Measurements from ENCODE around the gene ZBTB42.

DNA sequence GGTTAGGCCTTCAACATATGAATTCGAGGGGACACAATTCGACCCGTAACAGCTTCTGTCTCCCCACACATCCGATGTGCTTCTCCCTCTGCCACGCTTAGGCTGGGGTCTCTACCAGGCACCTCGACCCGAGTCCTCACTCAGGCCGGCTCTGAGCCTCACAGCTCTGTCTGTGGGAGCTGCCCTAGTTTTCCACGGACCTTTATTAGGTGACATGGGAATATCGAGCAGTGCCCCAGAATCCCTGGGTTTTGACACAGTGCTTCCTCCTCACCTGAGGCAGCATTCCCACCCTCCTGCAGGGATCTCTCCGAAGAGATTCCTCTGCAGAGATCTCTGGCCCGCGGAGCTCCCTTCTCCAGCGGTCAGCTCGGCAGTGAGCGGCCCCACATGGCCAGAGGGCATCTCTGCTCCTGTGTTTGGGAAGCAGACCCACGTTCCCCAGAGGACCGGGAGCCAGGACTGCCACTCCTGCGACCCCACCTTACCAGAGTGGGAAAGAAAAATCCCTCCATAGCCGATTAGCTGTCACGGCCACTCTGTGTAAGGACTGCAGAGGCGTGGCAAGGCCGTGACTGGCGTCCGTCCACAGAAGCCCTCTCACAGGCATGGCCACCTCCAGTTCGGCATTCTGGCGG, 21.2 kb downstream of the ZBTB42 start:
- TF ChIP-seq, protein P1, sequence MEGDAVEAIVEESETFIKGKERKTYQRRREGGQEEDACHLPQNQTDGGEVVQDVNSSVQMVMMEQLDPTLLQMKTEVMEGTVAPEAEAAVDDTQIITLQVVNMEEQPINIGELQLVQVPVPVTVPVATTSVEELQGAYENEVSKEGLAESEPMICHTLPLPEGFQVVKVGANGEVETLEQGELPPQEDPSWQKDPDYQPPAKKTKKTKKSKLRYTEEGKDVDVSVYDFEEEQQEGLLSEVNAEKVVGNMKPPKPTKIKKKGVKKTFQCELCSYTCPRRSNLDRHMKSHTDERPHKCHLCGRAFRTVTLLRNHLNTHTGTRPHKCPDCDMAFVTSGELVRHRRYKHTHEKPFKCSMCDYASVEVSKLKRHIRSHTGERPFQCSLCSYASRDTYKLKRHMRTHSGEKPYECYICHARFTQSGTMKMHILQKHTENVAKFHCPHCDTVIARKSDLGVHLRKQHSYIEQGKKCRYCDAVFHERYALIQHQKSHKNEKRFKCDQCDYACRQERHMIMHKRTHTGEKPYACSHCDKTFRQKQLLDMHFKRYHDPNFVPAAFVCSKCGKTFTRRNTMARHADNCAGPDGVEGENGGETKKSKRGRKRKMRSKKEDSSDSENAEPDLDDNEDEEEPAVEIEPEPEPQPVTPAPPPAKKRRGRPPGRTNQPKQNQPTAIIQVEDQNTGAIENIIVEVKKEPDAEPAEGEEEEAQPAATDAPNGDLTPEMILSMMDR (IDR thresholded peaks at IDR 0.05), result no peak
- no peak for TF ChIP-seq NRF1 (IDR thresholded peaks at IDR 0.05; ENCODE audit: low read depth, low read length)
